HCT116 (cell line): Measurements from ENCODE around the gene COG8. TPM values are rescaled to one million over a fixed set of nuclear protein-coding genes. Genes with fewer than 3 reads are reported as not detected.

ENCODE experiments used
- ATAC-seq: fragments of 200-7000 bp; cut with Tn5 transposase; 2 replicates; pipeline ENCODE4 v1.9.1; 2020; ENCODE audit warnings: mild to moderate bottlenecking, moderate library complexity
- BruUV-seq: library from RNA; stranded (reverse); fragments of 400-500 nt; replicated peaks from 2 replicates; lab custom pipeline; 2021; lab: Mats Ljungman, UMichigan
- CTCF ChIA-PET: fragments of 300-600 bp; sonication (Branson Sonifier 250); formaldehyde crosslinking; loops from one replicate; lab custom pipeline; 2021; ENCODE audit warnings: antibody characterized with exemption; lab: Charles Lee
- POLR2A ChIA-PET: fragments of 300-600, 350-600 bp; sonication (Branson Sonifier 250); formaldehyde crosslinking; loops from one replicate; lab custom pipeline; 2021; ENCODE audit warnings: antibody characterized with exemption; lab: Charles Lee
- RAD21 ChIA-PET, 2 experiments: fragments of 300-600 bp; sonication (Branson Sonifier 250); formaldehyde crosslinking; loops; one replicate each; lab custom pipeline; 2023; ENCODE audit warnings: low total read pairs in 2 of 2; ENCODE audit not compliant: uncharacterized antibody in 2 of 2, unreplicated experiment in 2 of 2, low non-redundant PET in 1 of 2; lab: Charles Lee
- DNase-seq: peaks from one replicate; pipeline ENCODE4 v3.0.0-alpha.2; 2010; ENCODE audit warnings: low read depth, low spot score
- H2AFZ ChIP-seq: fragments of 200-600 bp; shearing (Covaris generic), sonication (generic); 2 replicates; pipeline ENCODE4 v1.6.1; 2017; ENCODE audit warnings: low read depth, mixed run types, mixed read lengths, antibody characterized with exemption, low read length; ENCODE audit not compliant: poor library complexity, severe bottlenecking
- H3K27ac ChIP-seq: 2 replicates; pipeline ENCODE4 v1.5.1; 2012; ENCODE audit warnings: low read depth, low read length
- H3K27me3 ChIP-seq: fragments of 200-600 bp; sonication (generic); 2 replicates; pipeline ENCODE4 v1.6.1; 2016; ENCODE audit warnings: mixed run types, low read length, mixed read lengths; ENCODE audit not compliant: insufficient read depth
- H3K36me3 ChIP-seq, 2 experiments: fragments of 200-500 bp in 1 of 2; fragments of 200-600 bp in 1 of 2; sonication (Bioruptor generic) in 1 of 2; sonication (generic) in 1 of 2; 2 replicates each; pipeline versions ENCODE4 v1.5.1 to v1.6.1; 2014 to 2016; ENCODE audit warnings: low read length in 2 of 2, inconsistent platforms in 1 of 2, mixed read lengths in 1 of 2, mixed run types in 1 of 2; ENCODE audit not compliant: insufficient read depth in 2 of 2, control insufficient read depth in 1 of 2
- H3K4me1 ChIP-seq, 2 experiments: fragments of 200-600 bp in 1 of 2; sonication (generic) in 1 of 2; 2 replicates each; pipeline versions ENCODE4 v1.5.1 to v1.6.1; 2012 to 2017; ENCODE audit warnings: low read length in 2 of 2, inconsistent platforms in 1 of 2, mild to moderate bottlenecking in 1 of 2, mixed read lengths in 1 of 2, mixed run types in 1 of 2, moderate library complexity in 1 of 2; ENCODE audit not compliant: insufficient read depth in 2 of 2, control insufficient read depth in 1 of 2
- H3K4me2 ChIP-seq: fragments of 200-600 bp; sonication (generic); 2 replicates; pipeline ENCODE4 v1.6.1; 2017; ENCODE audit warnings: mixed run types, low read length, mixed read lengths
- H3K4me3 ChIP-seq, 2 experiments: fragments of 200-600 bp in 1 of 2; sonication (generic) in 1 of 2; replicated peaks in 1 of 2; 2 replicates each; pipeline ENCODE4 v1.5.1; 2011 to 2016; ENCODE audit warnings: low read length in 2 of 2, control low read depth in 1 of 2, low read depth in 1 of 2, mild to moderate bottlenecking in 1 of 2, mixed read lengths in 1 of 2, mixed run types in 1 of 2
- H3K79me2 ChIP-seq: fragments of 200-600 bp; sonication (generic); 2 replicates; pipeline ENCODE4 v1.6.1; 2017; ENCODE audit warnings: mild to moderate bottlenecking, mixed run types, low read length, moderate library complexity, mixed read lengths; ENCODE audit not compliant: insufficient read depth
- H3K9ac ChIP-seq: fragments of 200-600 bp; sonication (generic); 2 replicates; pipeline ENCODE4 v1.6.1; 2016; ENCODE audit warnings: low read length, mixed read lengths
- H3K9me2 ChIP-seq: fragments of 200-600 bp; sonication (generic), shearing (Covaris generic); 2 replicates; pipeline ENCODE4 v1.6.1; 2017; ENCODE audit warnings: mixed run types, mild to moderate bottlenecking, moderate library complexity; ENCODE audit not compliant: insufficient read depth
- H3K9me3 ChIP-seq, 2 experiments: fragments of 200-500 bp in 1 of 2; fragments of 200-600 bp in 1 of 2; sonication (Bioruptor generic) in 1 of 2; sonication (generic) in 1 of 2; 2 replicates each; pipeline ENCODE4 v1.6.1; 2014 to 2017; ENCODE audit warnings: low read length in 2 of 2, mixed read lengths in 2 of 2, inconsistent platforms in 1 of 2, low read depth in 1 of 2, mild to moderate bottlenecking in 1 of 2, mixed run types in 1 of 2, moderate library complexity in 1 of 2; ENCODE audit not compliant: control insufficient read depth in 1 of 2, insufficient read depth in 1 of 2
- H4K20me1 ChIP-seq: fragments of 200-600 bp; sonication (generic), shearing (Covaris generic); 2 replicates; pipeline ENCODE4 v1.6.1; 2017; ENCODE audit warnings: mixed run types, mild to moderate bottlenecking, moderate library complexity; ENCODE audit not compliant: insufficient read depth
- CBX3 ChIP-seq: IDR thresholded peaks from 2 replicates; pipeline ENCODE4 v1.6.1; 2012; ENCODE audit warnings: low read depth
- CEBPB ChIP-seq: IDR thresholded peaks from 2 replicates; pipeline ENCODE4 v1.6.1; 2012; ENCODE audit warnings: low read depth
- ELF1 ChIP-seq: IDR thresholded peaks from 2 replicates; pipeline ENCODE4 v1.6.1; 2012; ENCODE audit warnings: low read depth, borderline replicate concordance
- EZH2 ChIP-seq: fragments of 200-600 bp; sonication (generic); IDR thresholded peaks from 2 replicates; pipeline ENCODE4 v1.6.1; 2017; ENCODE audit warnings: antibody characterized with exemption, mixed run types
- EZH2phosphoT487 ChIP-seq: fragments of 200-600 bp; IDR thresholded peaks from 2 replicates; pipeline ENCODE4 v1.6.1; 2018; ENCODE audit warnings: antibody characterized with exemption, borderline replicate concordance
- FOSL1 ChIP-seq: IDR thresholded peaks from 2 replicates; pipeline ENCODE4 v1.6.1; 2012; ENCODE audit warnings: low read depth
- JUND ChIP-seq: IDR thresholded peaks from 2 replicates; pipeline ENCODE4 v1.6.1; 2012
- POLR2A ChIP-seq: IDR thresholded peaks from 2 replicates; pipeline ENCODE4 v1.7.0; 2011; ENCODE audit warnings: borderline replicate concordance; ENCODE audit not compliant: insufficient read depth, insufficient read length; ENCODE audit errors: extremely low read depth
- POLR2AphosphoS5 ChIP-seq: IDR thresholded peaks from 2 replicates; pipeline ENCODE4 v1.6.1; 2011; ENCODE audit warnings: mild to moderate bottlenecking, low read depth, low read length, moderate library complexity
- RAD21 ChIP-seq: IDR thresholded peaks from 2 replicates; pipeline ENCODE4 v1.6.1; 2012; ENCODE audit warnings: low read depth, mild to moderate bottlenecking
- SIN3A ChIP-seq: IDR thresholded peaks from 2 replicates; pipeline ENCODE4 v1.6.1; 2012; ENCODE audit warnings: low read depth
- SP1 ChIP-seq: IDR thresholded peaks from 2 replicates; pipeline ENCODE4 v1.6.1; 2012; ENCODE audit warnings: low read depth
- SRF ChIP-seq: IDR thresholded peaks from 2 replicates; pipeline ENCODE4 v1.6.1; 2012; ENCODE audit warnings: low read depth
- TCF7L2 ChIP-seq: IDR thresholded peaks from 2 replicates; pipeline ENCODE4 v1.7.0; 2011; ENCODE audit warnings: borderline replicate concordance, inconsistent platforms; ENCODE audit not compliant: insufficient read depth, insufficient read length; ENCODE audit errors: extremely low read depth
- YY1 ChIP-seq: IDR thresholded peaks from 2 replicates; pipeline ENCODE4 v1.6.1; 2011; ENCODE audit warnings: low read length, low read depth, moderate library complexity, mild to moderate bottlenecking; ENCODE audit not compliant: insufficient replicate concordance; ENCODE audit errors: extremely low read depth
- ZFX ChIP-seq: fragments of 450-650 bp; IDR thresholded peaks from 2 replicates; pipeline ENCODE4 v1.6.1; 2017
- ZNF274 ChIP-seq: fragments of 200-500 bp; sonication (Bioruptor generic); IDR thresholded peaks from 2 replicates; pipeline ENCODE4 v1.6.1; 2014; ENCODE audit warnings: mild to moderate bottlenecking, low read depth, low read length, inconsistent platforms
- intact Hi-C: fragments of 100-400 bp; cut with micrococcal nuclease; formaldehyde crosslinking; loops from 2 replicates; pipeline ENCODE4 v1.10.0; 2022
- total RNA-seq: library from RNA; stranded (reverse); gene quantifications from one replicate; pipeline ENCODE4 v1.2.1, GENCODE V29; 2021; ENCODE audit not compliant: unreplicated experiment
- TF ChIP-seq, protein P1 (sequence below), 3 experiments: fragments of 200-600 bp in 1 of 3; sonication (generic) in 1 of 3; IDR thresholded peaks in 2 of 3; conservative IDR thresholded peaks in 1 of 3; 2 replicates each; pipeline ENCODE4 v1.5.1; 2012 to 2017; ENCODE audit warnings: low read depth in 2 of 3, low read length in 2 of 3, antibody characterized with exemption in 1 of 3, borderline replicate concordance in 1 of 3, control low read depth in 1 of 3, mild to moderate bottlenecking in 1 of 3, mixed read lengths in 1 of 3, mixed run types in 1 of 3, moderate library complexity in 1 of 3; ENCODE audit not compliant: insufficient read depth in 1 of 3
- TF ChIP-seq, protein P2 (sequence below): IDR thresholded peaks from 2 replicates; pipeline ENCODE4 v1.6.1; 2012
- TF ChIP-seq, protein P3 (sequence below): IDR thresholded peaks from 2 replicates; pipeline ENCODE4 v1.6.1; 2012; ENCODE audit warnings: low read depth
- TF ChIP-seq, protein P4 (sequence below): IDR thresholded peaks from 2 replicates; pipeline ENCODE4 v1.6.1; 2012

Gene COG8
- total RNA-seq, 1 experiment from 2014 or later: 50.3 TPM

DNA sequence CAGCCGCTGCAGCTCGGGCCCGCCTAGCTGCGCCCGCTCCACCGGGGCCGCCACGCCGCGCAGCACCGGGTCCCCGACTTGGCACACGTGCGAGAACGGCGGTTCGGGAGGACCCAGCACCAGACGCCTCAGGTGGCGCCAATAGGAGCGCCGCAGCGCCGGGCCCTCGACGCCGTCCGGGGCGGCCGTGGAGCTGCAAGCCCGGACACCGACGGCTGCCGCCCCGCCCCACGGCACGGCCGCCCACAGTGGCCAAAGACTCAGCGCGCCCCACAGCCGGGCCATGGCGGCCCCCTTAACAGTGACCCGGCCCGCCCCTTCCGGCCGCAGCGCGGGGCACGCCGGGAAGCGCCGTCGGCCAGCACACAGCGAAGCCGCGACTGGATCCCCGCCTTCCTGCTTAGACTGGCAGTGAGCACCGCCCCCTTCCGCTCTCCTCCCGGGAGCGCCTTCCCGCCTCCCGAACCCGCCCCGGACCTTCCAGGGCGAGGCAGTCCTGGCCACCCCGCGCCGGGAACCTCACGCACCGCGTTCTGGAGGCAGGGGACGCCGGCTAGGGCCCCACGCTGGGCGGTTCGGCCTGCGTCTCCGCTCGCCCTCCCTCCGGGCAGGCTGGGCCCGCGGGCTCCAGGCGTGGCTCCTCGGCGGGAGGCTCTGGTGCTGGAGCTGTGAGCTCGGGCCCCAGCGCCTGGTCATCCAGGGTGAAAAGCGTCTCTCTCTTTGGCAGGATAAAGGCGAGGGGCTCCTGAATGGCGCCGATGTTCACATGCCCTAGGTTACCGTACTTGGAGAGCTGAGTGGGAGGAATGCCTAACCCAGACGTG, 8.9 kb downstream of the COG8 start, which contains the start of gene PDF:
Gene PDF (minus strand): TSS at position 303 of the 824 bp plus-strand sequence. CDS start 18 bp downstream, at position 285.
- DNase-seq (peak; percentile 79), ATAC-seq (peak; percentile 92)
- Histone ChIP-seq H3K4me3 (peak within 1 kb of the TSS; percentile 87 to 88), H3K27ac (peak within 1 kb of the TSS; percentile 87), H3K4me2 (peak within 1 kb of the TSS; percentile 97), H3K4me1 (peaks cover 18 to 33% of the 10 kb centered on the region in 2 experiments), H3K79me2 (peaks cover 77% of the 10 kb centered on the region), H2AFZ (no peak within 1 kb of the TSS), H3K9me2 (no peaks in the 10 kb centered on the region), H4K20me1 (peaks cover 20% of the 10 kb centered on the region; the same call in 1 of the 2 replicates), H3K9me3 (no peaks in the 10 kb centered on the region), H3K27me3 (no peaks in the 10 kb centered on the region), H3K36me3 (peaks cover 30 to 65% of the 10 kb centered on the region in 2 experiments; a peak in 3 of 4 replicates), H3K9ac (peak within 1 kb of the TSS; percentile 88)
- BruUV-seq: TSS peak; percentile 71
- POLR2A ChIA-PET: interaction anchor here (1.0 kb wide), 1 partner anchor 10 kb away, joined by 3 read pairs; no protein-coding TSS in a partner anchor
- RAD21 ChIA-PET: no interaction called here
- intact Hi-C loops: no loop called here
- CTCF ChIA-PET: interaction anchor here (0.9 kb wide), 1 partner anchor 45 kb away, joined by 3 read pairs; no protein-coding TSS in a partner anchor
- TF ChIP-seq, protein P1, sequence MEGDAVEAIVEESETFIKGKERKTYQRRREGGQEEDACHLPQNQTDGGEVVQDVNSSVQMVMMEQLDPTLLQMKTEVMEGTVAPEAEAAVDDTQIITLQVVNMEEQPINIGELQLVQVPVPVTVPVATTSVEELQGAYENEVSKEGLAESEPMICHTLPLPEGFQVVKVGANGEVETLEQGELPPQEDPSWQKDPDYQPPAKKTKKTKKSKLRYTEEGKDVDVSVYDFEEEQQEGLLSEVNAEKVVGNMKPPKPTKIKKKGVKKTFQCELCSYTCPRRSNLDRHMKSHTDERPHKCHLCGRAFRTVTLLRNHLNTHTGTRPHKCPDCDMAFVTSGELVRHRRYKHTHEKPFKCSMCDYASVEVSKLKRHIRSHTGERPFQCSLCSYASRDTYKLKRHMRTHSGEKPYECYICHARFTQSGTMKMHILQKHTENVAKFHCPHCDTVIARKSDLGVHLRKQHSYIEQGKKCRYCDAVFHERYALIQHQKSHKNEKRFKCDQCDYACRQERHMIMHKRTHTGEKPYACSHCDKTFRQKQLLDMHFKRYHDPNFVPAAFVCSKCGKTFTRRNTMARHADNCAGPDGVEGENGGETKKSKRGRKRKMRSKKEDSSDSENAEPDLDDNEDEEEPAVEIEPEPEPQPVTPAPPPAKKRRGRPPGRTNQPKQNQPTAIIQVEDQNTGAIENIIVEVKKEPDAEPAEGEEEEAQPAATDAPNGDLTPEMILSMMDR (IDR thresholded peaks at IDR 0.05 in 2 of 3, conservative IDR thresholded peaks at IDR 0.05 in 1 of 3; ENCODE audit: borderline replicate concordance in 1 of 3, insufficient read depth in 1 of 3, low read depth in 2 of 3, low read length in 2 of 3): no peak
- TF ChIP-seq, protein P2, sequence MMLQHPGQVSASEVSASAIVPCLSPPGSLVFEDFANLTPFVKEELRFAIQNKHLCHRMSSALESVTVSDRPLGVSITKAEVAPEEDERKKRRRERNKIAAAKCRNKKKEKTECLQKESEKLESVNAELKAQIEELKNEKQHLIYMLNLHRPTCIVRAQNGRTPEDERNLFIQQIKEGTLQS: no peak
- TF ChIP-seq FOSL1 (no peak; the same call in 1 of the 2 replicates), POLR2A (peak; percentile 58), RAD21 (no peak), YY1 (peak; percentile 90), TCF7L2 (peak; percentile 72), ZNF274 (no peak), ZFX (peak; percentile 65; the same call in 1 of the 2 replicates), SRF (no peak), ELF1 (peak; percentile 69; the same call in 1 of the 2 replicates), JUND (peak; percentile 49; the same call in 1 of the 2 replicates), EZH2phosphoT487 (no peak), SIN3A (peak; percentile 76), POLR2AphosphoS5 (peak; percentile 90), SP1 (peak; percentile 74), EZH2 (no peak), CEBPB (no peak), CBX3 (no peak)
- TF ChIP-seq, protein P3, sequence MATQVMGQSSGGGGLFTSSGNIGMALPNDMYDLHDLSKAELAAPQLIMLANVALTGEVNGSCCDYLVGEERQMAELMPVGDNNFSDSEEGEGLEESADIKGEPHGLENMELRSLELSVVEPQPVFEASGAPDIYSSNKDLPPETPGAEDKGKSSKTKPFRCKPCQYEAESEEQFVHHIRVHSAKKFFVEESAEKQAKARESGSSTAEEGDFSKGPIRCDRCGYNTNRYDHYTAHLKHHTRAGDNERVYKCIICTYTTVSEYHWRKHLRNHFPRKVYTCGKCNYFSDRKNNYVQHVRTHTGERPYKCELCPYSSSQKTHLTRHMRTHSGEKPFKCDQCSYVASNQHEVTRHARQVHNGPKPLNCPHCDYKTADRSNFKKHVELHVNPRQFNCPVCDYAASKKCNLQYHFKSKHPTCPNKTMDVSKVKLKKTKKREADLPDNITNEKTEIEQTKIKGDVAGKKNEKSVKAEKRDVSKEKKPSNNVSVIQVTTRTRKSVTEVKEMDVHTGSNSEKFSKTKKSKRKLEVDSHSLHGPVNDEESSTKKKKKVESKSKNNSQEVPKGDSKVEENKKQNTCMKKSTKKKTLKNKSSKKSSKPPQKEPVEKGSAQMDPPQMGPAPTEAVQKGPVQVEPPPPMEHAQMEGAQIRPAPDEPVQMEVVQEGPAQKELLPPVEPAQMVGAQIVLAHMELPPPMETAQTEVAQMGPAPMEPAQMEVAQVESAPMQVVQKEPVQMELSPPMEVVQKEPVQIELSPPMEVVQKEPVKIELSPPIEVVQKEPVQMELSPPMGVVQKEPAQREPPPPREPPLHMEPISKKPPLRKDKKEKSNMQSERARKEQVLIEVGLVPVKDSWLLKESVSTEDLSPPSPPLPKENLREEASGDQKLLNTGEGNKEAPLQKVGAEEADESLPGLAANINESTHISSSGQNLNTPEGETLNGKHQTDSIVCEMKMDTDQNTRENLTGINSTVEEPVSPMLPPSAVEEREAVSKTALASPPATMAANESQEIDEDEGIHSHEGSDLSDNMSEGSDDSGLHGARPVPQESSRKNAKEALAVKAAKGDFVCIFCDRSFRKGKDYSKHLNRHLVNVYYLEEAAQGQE: no peak
- TF ChIP-seq, protein P4, sequence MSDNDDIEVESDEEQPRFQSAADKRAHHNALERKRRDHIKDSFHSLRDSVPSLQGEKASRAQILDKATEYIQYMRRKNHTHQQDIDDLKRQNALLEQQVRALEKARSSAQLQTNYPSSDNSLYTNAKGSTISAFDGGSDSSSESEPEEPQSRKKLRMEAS: peak; percentile 71
